GM15510 (cell line): ENCODE results near the gene SMARCA4.

Experiments used
- POLR2A ChIP-seq: IDR thresholded peaks from 3 replicates; pipeline ENCODE4 v1.6.1; 2011; ENCODE audit warnings: borderline replicate concordance; ENCODE audit not compliant: insufficient read length; ENCODE audit errors: extremely low read depth

Gene SMARCA4

GRCh38 chr19:11013771-11014170 lies 52.9 kb downstream of the SMARCA4 start:
- no peak for TF ChIP-seq POLR2A

- TF ChIP-seq POLR2A: no peak
Observed at GRCh38 chr19:11014403-11014911, 53.6 kb downstream of the SMARCA4 start.

- TF ChIP-seq POLR2A: no peak
Observed at GRCh38 chr19:11016631-11017030, 55.8 kb downstream of the SMARCA4 start.

GRCh38 chr19:11017275-11018035 lies 56.6 kb downstream of the SMARCA4 start:
- no peak for TF ChIP-seq POLR2A

GRCh38 chr19:11018179-11018578 lies 57.3 kb downstream of the SMARCA4 start:
- no peak for TF ChIP-seq POLR2A

GRCh38 chr19:11018763-11019162 lies 57.9 kb downstream of the SMARCA4 start:
- TF ChIP-seq POLR2A: no peak

- no peak for TF ChIP-seq POLR2A
Observed at GRCh38 chr19:11019262-11019661, 58.4 kb downstream of the SMARCA4 start.

- TF ChIP-seq POLR2A: no peak
Observed at GRCh38 chr19:11019824-11020223, 59.0 kb downstream of the SMARCA4 start.

GRCh38 chr19:11020423-11020822 lies 59.6 kb downstream of the SMARCA4 start:
- no peak for TF ChIP-seq POLR2A

GRCh38 chr19:11020982-11021759 lies 60.3 kb downstream of the SMARCA4 start:
- TF ChIP-seq POLR2A: no peak

GRCh38 chr19:11021760-11022144 lies 60.9 kb downstream of the SMARCA4 start:
- TF ChIP-seq POLR2A: no peak

GRCh38 chr19:11023016-11023415 lies 62.2 kb downstream of the SMARCA4 start:
- no peak for TF ChIP-seq POLR2A

GRCh38 chr19:11023710-11024109 lies 62.9 kb downstream of the SMARCA4 start:
- no peak for TF ChIP-seq POLR2A

GRCh38 chr19:11024259-11024658 lies 63.4 kb downstream of the SMARCA4 start:
- no peak for TF ChIP-seq POLR2A

- TF ChIP-seq POLR2A: no peak
Observed at GRCh38 chr19:11025006-11025405, 64.2 kb downstream of the SMARCA4 start.

- TF ChIP-seq POLR2A: no peak
Observed at GRCh38 chr19:11025445-11025844, 64.6 kb downstream of the SMARCA4 start.
